ENCODE data around the gene APBB2.

Gene APBB2

GRCh38 chr4:40812386-40812785, 402.0 kb downstream of the APBB2 start:
- no peaks in the 10 kb centered on the region for H3K36me3 Mint-ChIP-seq (ENCODE audit: low read depth)
- no peak overlapping the region for H3K27ac Mint-ChIP-seq
- no peaks in the 10 kb centered on the region for H3K9me3 Mint-ChIP-seq
- H3K4me3 Mint-ChIP-seq: no peak overlapping the region
- ATAC-seq (no peak), DNase-seq (no peak)
- no peaks in the 10 kb centered on the region for H3K4me1 Mint-ChIP-seq
- no peaks in the 10 kb centered on the region for H3K27me3 Mint-ChIP-seq

GRCh38 chr4:40811956-40812355, 402.4 kb downstream of the APBB2 start:
- DNase-seq (no peak), ATAC-seq (no peak)
- H3K27ac Mint-ChIP-seq: no peak overlapping the region
- no peaks in the 10 kb centered on the region for H3K4me1 Mint-ChIP-seq
- H3K27me3 Mint-ChIP-seq: no peaks in the 10 kb centered on the region
- no peak overlapping the region for H3K4me3 Mint-ChIP-seq
- H3K9me3 Mint-ChIP-seq: no peaks in the 10 kb centered on the region
- no peaks in the 10 kb centered on the region for H3K36me3 Mint-ChIP-seq (ENCODE audit: low read depth)

DNA sequence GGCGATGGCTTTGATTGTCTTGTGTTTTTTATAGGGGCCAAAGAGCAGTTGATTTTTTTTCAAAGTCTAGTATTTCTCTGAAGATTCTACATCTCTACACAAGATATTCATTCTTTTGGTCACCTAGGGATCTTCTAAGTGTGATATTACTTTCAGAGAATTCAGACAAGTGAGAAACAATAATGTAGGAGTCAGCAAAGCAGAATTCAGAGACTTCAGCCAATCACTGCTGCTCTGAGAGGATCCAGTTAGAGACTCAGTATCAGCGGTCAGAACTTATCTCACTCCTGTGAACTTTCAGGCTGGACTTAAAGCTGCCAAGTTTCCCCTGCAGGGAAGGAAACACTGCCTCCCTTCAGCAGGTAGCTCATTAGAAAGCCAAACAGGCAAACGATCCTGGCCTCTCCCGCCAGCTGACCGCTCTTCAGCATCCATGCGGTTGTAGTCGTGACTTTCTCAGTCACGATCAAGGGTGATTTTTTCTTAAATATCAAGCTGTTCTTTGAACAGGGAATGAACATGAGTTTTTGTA, 405.4 kb downstream of the APBB2 start:
- DNase-seq (no peak), ATAC-seq (no peak)
- no peak overlapping the region for H3K4me3 Mint-ChIP-seq
- H3K27ac Mint-ChIP-seq: no peak overlapping the region
- no peaks in the 10 kb centered on the region for H3K4me1 Mint-ChIP-seq
- H3K9me3 Mint-ChIP-seq: no peaks in the 10 kb centered on the region
- no peaks in the 10 kb centered on the region for H3K36me3 Mint-ChIP-seq (ENCODE audit: low read depth)
- no peaks in the 10 kb centered on the region for H3K27me3 Mint-ChIP-seq

DNA sequence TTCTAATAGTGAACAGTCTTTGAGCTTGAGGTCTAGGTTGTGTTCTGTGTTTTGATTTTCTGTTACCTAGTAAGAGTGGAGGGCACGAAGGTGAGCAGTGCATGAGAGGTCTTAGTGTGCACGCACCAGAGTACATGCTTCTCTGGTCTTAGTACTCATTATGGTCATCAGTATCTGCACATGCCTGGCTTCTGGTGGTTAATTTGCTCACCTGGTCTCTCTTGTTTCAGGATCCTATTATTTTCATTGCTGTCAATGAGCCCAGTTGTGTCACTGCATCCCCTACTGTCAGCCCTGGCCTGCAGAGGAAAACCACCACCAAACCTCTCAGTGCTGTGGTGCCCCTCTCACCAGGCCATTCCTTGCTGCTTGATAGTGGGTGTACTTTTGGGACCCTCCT, 409.7 kb downstream of the APBB2 start:
- no peak overlapping the region for H3K4me3 Mint-ChIP-seq
- H3K4me1 Mint-ChIP-seq: no peaks in the 10 kb centered on the region
- DNase-seq: no peak
- ATAC-seq: no peak
- H3K36me3 Mint-ChIP-seq (ENCODE audit: low read depth): no peaks in the 10 kb centered on the region
- no peak overlapping the region for H3K27ac Mint-ChIP-seq
- H3K27me3 Mint-ChIP-seq: no peaks in the 10 kb centered on the region
- no peaks in the 10 kb centered on the region for H3K9me3 Mint-ChIP-seq

DNA sequence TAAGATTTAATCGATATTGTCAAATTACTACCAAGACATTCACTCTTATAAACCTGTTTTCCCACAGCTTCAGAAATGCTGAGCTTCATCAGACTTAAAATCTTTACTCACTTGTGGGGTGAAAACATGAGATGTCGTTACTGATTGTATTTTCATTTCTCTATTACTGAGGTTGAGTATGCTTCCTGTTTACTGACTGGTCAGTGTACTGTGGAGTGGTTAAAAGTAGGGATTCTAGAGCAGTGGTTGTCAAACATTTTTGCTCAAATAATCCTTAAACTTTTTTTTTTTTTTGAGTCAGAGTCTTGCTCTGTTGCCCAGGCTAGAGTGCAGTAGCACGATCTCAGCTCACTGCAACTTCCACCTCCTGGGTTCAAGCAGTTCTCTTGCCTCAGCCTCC, 414.3 kb downstream of the APBB2 start:
- H3K27ac Mint-ChIP-seq: no peak overlapping the region
- H3K36me3 Mint-ChIP-seq (ENCODE audit: low read depth): no peaks in the 10 kb centered on the region
- H3K27me3 Mint-ChIP-seq: no peaks in the 10 kb centered on the region
- DNase-seq: no peak
- ATAC-seq: no peak
- H3K4me1 Mint-ChIP-seq: no peaks in the 10 kb centered on the region
- H3K9me3 Mint-ChIP-seq: no peaks in the 10 kb centered on the region
- H3K4me3 Mint-ChIP-seq: no peak overlapping the region

DNA sequence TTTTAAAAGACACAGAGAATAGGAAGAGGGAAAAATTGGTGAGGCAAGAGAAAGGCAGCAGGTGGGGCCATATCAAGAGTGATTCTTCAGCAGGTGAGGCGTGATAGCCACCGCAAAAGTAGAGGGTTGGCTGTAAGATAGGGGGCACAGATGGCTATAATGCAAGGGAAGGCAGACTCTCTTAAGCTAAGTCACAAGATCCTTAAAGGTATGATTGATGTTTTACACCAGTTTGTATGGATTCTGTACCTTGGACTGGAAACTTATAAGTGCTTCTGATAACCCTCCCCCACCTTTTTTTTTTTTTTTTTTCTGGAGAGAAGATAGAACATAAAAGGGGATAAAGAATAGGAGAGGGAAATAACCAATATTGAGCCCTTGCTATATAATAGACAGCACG, 424.6 kb downstream of the APBB2 start:
- H3K27ac Mint-ChIP-seq: no peak overlapping the region
- no peaks in the 10 kb centered on the region for H3K9me3 Mint-ChIP-seq
- no peak for ATAC-seq
- no peak overlapping the region for H3K4me3 Mint-ChIP-seq
- no peak for DNase-seq
- H3K36me3 Mint-ChIP-seq (ENCODE audit: low read depth): no peaks in the 10 kb centered on the region
- peaks cover 4% of the 10 kb centered on the region for H3K27me3 Mint-ChIP-seq
- H3K4me1 Mint-ChIP-seq: no peaks in the 10 kb centered on the region

DNA sequence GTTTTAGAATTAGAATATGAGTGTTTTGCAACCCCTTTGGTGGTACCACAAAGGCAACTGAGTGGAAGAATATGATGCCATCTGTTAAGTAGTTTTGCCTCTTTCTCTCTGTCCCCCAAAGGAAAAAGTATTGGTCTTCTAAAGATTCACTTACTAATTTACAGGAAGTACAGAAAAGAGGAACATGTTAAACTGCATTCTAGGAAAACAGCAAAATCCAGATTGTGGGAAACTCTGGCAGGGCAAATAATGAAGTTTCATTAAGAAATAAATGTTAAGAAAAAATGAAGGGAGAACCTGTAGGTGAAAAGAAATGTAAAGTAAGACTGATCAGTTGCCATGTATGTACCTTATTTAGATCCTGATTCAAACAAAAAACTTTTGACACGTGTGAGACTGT, 425.3 kb downstream of the APBB2 start:
- no peaks in the 10 kb centered on the region for H3K9me3 Mint-ChIP-seq
- peaks cover 4% of the 10 kb centered on the region for H3K27me3 Mint-ChIP-seq
- H3K27ac Mint-ChIP-seq: no peak overlapping the region
- ATAC-seq: no peak
- no peak overlapping the region for H3K4me3 Mint-ChIP-seq
- H3K4me1 Mint-ChIP-seq: no peaks in the 10 kb centered on the region
- no peak for DNase-seq
- no peaks in the 10 kb centered on the region for H3K36me3 Mint-ChIP-seq (ENCODE audit: low read depth)

GRCh38 chr4:40788331-40788730, 426.0 kb downstream of the APBB2 start:
- Mint-ChIP-seq H3K36me3 (ENCODE audit: low read depth) (no peaks in the 10 kb centered on the region), H3K4me3 (no peak overlapping the region), H3K9me3 (no peaks in the 10 kb centered on the region), H3K27me3 (peaks cover 4% of the 10 kb centered on the region), H3K27ac (no peak overlapping the region), H3K4me1 (no peaks in the 10 kb centered on the region)
- DNase-seq: no peak
- no peak for ATAC-seq

DNA sequence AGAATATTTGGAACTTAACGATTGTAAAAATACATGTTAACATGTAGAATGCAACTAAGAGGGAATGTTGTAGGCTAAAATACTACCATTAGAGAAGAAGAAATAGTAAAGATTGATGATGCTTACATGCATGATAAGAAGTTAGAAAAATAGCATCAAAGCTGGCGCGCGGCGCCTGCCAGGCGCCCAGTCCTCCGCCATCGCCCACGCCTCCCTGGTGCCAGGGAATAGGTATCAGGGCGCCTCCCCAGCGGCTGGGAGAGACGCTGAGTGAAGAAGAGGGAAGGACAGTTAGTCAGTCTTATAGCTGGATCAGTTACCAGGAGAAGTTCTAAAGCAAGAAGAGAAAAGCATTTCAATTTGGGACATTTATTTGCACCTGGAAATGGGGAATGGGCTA, 428.6 kb downstream of the APBB2 start:
- ATAC-seq: no peak
- DNase-seq: no peak
- H3K9me3 Mint-ChIP-seq: no peaks in the 10 kb centered on the region
- no peak overlapping the region for H3K27ac Mint-ChIP-seq
- peaks cover 2% of the 10 kb centered on the region for H3K27me3 Mint-ChIP-seq
- no peaks in the 10 kb centered on the region for H3K36me3 Mint-ChIP-seq (ENCODE audit: low read depth)
- no peak overlapping the region for H3K4me3 Mint-ChIP-seq
- H3K4me1 Mint-ChIP-seq: no peaks in the 10 kb centered on the region

DNA sequence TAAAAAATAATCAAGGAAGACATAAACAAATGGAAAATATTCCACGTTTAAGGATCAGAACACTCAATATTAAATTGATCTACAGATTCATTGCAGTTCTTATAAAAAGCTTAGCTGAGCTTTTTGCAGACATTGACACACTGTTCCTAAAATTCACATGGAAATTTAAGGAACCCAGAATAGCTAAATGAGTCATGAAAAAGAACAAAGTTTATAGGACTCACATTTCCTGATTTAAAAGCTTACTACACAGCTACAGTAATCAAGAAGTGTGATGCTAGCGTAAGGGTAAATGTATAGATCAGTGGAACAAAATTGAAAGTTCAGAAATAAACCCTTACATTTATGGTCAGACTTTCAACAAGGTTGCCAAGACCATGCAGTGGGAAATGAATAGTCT, 431.5 kb downstream of the APBB2 start:
- H3K4me3 Mint-ChIP-seq: no peak overlapping the region
- peaks cover 3% of the 10 kb centered on the region for H3K9me3 Mint-ChIP-seq
- no peaks in the 10 kb centered on the region for H3K27me3 Mint-ChIP-seq
- no peak overlapping the region for H3K27ac Mint-ChIP-seq
- H3K36me3 Mint-ChIP-seq (ENCODE audit: low read depth): no peaks in the 10 kb centered on the region
- ATAC-seq (no peak), DNase-seq (no peak)
- no peaks in the 10 kb centered on the region for H3K4me1 Mint-ChIP-seq

DNA sequence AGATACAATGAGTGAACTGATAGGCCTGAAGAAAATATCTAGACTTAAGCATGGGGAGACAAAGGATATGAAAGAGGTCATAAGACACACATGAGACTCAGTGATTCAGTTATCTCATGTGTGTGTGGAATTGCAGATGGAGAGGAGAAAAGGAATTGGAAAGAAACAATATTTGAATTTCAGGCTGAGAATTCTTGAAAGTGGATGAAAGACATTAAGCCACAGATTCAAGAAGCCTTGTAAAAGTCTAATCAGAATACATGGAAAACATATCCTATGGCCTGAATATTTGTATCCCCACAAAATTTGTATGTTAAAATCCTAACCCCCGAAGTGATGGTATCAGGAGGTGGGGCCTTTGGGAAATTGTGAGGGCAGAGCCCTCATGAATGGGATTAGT, 436.3 kb downstream of the APBB2 start:
- Mint-ChIP-seq H3K9me3 (peaks cover 9% of the 10 kb centered on the region), H3K27ac (no peak overlapping the region), H3K36me3 (ENCODE audit: low read depth) (no peaks in the 10 kb centered on the region), H3K4me1 (no peaks in the 10 kb centered on the region), H3K27me3 (no peaks in the 10 kb centered on the region), H3K4me3 (no peak overlapping the region)
- DNase-seq (no peak), ATAC-seq (no peak)

- Mint-ChIP-seq H3K27me3 (peaks cover 5% of the 10 kb centered on the region), H3K4me3 (no peak overlapping the region), H3K4me1 (no peaks in the 10 kb centered on the region), H3K9me3 (no peaks in the 10 kb centered on the region), H3K36me3 (ENCODE audit: low read depth) (no peaks in the 10 kb centered on the region), H3K27ac (no peak overlapping the region)
- ATAC-seq: no peak
- no peak for DNase-seq
These were observed 445.1 kb downstream of the APBB2 start for GRCh38 chr4:40769266-40769665.

DNA sequence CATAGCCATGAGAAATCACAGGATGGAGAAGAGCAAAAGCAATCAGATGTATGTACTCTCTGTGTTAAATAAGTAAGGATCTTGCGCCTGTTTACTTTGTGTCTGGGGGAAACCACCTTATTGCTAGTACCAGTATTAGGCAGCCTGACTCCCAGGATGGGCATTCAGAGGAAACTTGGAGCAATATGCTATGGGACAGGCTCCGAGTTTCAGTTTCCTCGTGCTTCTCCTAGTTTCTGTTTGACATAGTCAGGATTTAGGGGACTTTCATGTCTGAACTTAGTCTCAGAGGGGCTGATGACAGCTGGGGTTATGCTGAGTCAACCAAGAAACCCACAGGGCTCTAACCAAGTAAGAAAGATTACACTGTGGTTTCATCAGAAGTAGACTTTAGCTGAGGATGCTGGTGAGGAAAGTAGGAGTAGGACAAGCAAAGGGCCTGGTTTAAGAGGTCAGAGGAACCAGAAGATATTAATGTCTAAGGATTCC, 451.1 kb downstream of the APBB2 start:
- Mint-ChIP-seq H3K27me3 (no peaks in the 10 kb centered on the region), H3K4me1 (peaks cover 11% of the 10 kb centered on the region), H3K36me3 (ENCODE audit: low read depth) (no peaks in the 10 kb centered on the region), H3K9me3 (no peaks in the 10 kb centered on the region), H3K27ac (no peak overlapping the region), H3K4me3 (peak overlapping the region; percentile 5)
- peak; percentile 37 for DNase-seq
- peak; percentile 98 for ATAC-seq

Data from activated naive CD8-positive, alpha-beta T cell treated with anti-CD3 and anti-CD28 coated beads, Interleukin-2, amount 50 U/mL, for 24 hours (primary cell).